ENCODE data around the gene NOL4L. TPM values are rescaled to one million over a fixed set of nuclear protein-coding genes. Genes with fewer than 3 reads are reported as not detected.

NOL4L gene
- total RNA-seq, 4 donors from 2014 or later: 5.8 to 19.4 (median 12.8) TPM

GRCh38 chr20:32614772-32615171, 29.6 kb upstream of the NOL4L start:
- TF ChIP-seq, protein P1, sequence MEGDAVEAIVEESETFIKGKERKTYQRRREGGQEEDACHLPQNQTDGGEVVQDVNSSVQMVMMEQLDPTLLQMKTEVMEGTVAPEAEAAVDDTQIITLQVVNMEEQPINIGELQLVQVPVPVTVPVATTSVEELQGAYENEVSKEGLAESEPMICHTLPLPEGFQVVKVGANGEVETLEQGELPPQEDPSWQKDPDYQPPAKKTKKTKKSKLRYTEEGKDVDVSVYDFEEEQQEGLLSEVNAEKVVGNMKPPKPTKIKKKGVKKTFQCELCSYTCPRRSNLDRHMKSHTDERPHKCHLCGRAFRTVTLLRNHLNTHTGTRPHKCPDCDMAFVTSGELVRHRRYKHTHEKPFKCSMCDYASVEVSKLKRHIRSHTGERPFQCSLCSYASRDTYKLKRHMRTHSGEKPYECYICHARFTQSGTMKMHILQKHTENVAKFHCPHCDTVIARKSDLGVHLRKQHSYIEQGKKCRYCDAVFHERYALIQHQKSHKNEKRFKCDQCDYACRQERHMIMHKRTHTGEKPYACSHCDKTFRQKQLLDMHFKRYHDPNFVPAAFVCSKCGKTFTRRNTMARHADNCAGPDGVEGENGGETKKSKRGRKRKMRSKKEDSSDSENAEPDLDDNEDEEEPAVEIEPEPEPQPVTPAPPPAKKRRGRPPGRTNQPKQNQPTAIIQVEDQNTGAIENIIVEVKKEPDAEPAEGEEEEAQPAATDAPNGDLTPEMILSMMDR (IDR thresholded peaks at IDR 0.05): no peak
- TF ChIP-seq POLR2AphosphoS5 (IDR thresholded peaks at IDR 0.05) (no peak), EP300 (IDR thresholded peaks at IDR 0.05) (no peak), POLR2A (IDR thresholded peaks at IDR 0.05; ENCODE audit: low read depth) (no peak)
- 97% methylated on average over 2 of the region's 2 CpGs for WGBS
- no peaks in the 10 kb centered on the region for H3K36me3 ChIP-seq
- no peak overlapping the region for H3K27ac ChIP-seq (replicated peaks in 1 of 4)
- intact Hi-C loops (cut with DNase I): no loop called here
- no peak for DNase-seq (ENCODE audit: extremely low spot score)
- no peak overlapping the region for H3K4me3 ChIP-seq
- H3K27me3 ChIP-seq: peaks cover 0 to 27% (median 0%) of the 10 kb centered on the region in 4 donors
- no peaks in the 10 kb centered on the region for H3K9me3 ChIP-seq
- H3K4me1 ChIP-seq: no peaks in the 10 kb centered on the region

GRCh38 chr20:32614303-32614702, 29.2 kb upstream of the NOL4L start:
- no peaks in the 10 kb centered on the region for H3K36me3 ChIP-seq
- TF ChIP-seq, protein P1 (IDR thresholded peaks at IDR 0.05): no peak
- TF ChIP-seq POLR2A (IDR thresholded peaks at IDR 0.05; ENCODE audit: low read depth): no peak
- no peak for TF ChIP-seq EP300 (IDR thresholded peaks at IDR 0.05)
- no peak for TF ChIP-seq POLR2AphosphoS5 (IDR thresholded peaks at IDR 0.05)
- H3K4me3 ChIP-seq: no peak overlapping the region
- no peaks in the 10 kb centered on the region for H3K4me1 ChIP-seq
- no peak overlapping the region for H3K27ac ChIP-seq (replicated peaks in 1 of 4)
- no peaks in the 10 kb centered on the region for H3K9me3 ChIP-seq
- peaks cover 0 to 24% (median 0%) of the 10 kb centered on the region in 4 donors for H3K27me3 ChIP-seq
- intact Hi-C loops (cut with DNase I): no loop called here
- no peak for DNase-seq (ENCODE audit: extremely low spot score)
- 88% methylated on average over 1 of the region's 1 CpG for WGBS

DNA sequence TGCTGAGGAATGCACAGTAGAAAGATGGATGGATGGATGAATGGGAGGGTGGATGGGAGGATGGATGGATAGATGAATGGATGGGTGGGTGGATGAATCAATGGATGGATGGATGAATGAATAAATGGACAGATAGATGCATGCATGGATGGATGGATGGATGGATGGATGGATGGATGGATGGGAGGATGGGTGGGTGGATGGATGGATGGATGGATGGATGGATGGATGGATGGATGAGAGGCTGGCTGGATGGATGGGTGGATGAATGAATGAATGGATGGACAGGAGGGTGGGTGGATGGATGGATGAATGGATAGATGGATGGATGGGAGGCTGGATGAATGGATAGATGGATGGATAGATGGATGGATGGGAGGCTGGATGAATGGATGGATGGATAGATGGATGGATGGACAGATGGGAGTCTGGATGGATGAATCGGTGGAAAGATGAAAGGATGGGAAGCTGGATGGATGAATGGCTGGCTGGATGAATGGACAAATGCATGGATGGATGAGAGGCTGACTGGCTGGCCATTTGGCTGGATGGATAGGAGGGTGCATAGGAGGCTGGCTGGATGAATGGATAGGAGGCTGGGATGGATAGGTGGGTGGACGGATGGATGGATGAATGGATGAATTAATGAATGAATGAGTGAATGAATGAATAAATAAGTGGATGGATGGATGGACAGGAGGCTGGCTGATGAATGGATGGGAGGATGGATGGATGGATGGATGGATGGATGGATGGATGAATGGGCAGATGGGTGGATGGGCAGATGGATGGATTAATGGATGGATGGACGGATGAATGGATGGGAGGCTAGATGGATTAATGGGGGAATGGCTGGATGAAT, 28.3 kb upstream of the NOL4L start:
- WGBS: 92% methylated on average over 3 of the region's 3 CpGs
- Histone ChIP-seq H3K4me1 (no peaks in the 10 kb centered on the region), H3K36me3 (no peaks in the 10 kb centered on the region), H3K9me3 (no peaks in the 10 kb centered on the region), H3K27me3 (peaks cover 0 to 19% (median 0%) of the 10 kb centered on the region in 4 donors), H3K4me3 (no peak overlapping the region), H3K27ac (replicated peaks in 1 of 4) (no peak overlapping the region)
- intact Hi-C loops (cut with DNase I): no loop called here
- no peak for DNase-seq (ENCODE audit: extremely low spot score)
- no peak for TF ChIP-seq EP300 (IDR thresholded peaks at IDR 0.05)
- TF ChIP-seq POLR2AphosphoS5 (IDR thresholded peaks at IDR 0.05): no peak
- no peak for TF ChIP-seq POLR2A (IDR thresholded peaks at IDR 0.05; ENCODE audit: low read depth)
- TF ChIP-seq, protein P1 (IDR thresholded peaks at IDR 0.05): no peak

DNA sequence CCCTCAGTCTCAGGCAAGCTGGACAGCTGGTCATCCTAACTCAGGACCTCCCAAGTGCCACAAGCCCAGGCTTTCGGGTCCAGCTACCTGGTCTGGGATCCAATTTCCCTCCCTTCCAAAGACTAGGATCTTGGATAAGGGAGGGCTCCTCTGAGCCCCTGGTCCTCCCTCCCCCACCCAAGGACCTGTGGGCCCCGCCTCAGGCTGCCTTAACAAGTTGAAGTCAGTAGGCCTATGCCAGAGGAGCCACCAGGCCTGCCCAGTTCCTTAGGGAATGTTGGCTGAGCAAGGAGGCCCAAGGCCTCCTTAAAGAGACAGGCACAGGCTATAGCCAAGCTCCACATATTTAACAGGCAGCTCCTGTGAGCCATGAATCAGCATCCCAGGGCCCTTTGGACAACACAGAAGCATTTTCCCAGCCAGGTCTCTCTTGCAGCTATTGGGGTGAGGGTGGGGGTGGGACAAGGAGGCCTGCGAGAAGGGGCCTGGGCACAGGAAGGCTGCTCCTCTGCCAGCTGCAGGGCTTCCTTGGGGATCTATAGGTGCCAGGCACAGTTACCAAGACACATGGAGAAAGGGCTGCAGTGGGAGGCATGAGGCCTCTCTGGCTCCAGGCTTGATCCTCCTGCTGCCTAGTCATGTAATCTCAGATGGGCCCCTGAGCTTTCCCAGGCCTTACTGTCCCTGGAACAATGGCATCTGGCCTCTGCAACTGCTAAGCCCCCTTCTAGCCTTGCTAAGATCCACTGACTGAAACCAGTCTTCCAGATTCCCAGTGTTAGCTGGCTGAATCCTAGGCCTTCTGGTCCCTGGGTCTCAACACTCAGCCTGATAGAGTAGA, 27.4 kb upstream of the NOL4L start:
- Histone ChIP-seq H3K4me3 (no peak overlapping the region), H3K9me3 (no peaks in the 10 kb centered on the region), H3K27me3 (peaks cover 0 to 19% (median 0%) of the 10 kb centered on the region in 4 donors), H3K4me1 (no peaks in the 10 kb centered on the region), H3K36me3 (no peaks in the 10 kb centered on the region), H3K27ac (replicated peaks in 1 of 4) (no peak overlapping the region)
- WGBS: 96% methylated on average over 3 of the region's 3 CpGs
- DNase-seq (ENCODE audit: extremely low spot score): no peak
- intact Hi-C loops (cut with DNase I): no loop called here
- TF ChIP-seq POLR2AphosphoS5 (IDR thresholded peaks at IDR 0.05): no peak
- no peak for TF ChIP-seq POLR2A (IDR thresholded peaks at IDR 0.05; ENCODE audit: low read depth)
- TF ChIP-seq EP300 (IDR thresholded peaks at IDR 0.05): no peak

- intact Hi-C loops (cut with DNase I): no loop called here
- H3K36me3 ChIP-seq: no peaks in the 10 kb centered on the region
- H3K4me1 ChIP-seq: no peaks in the 10 kb centered on the region
- no peak for TF ChIP-seq POLR2A (IDR thresholded peaks at IDR 0.05; ENCODE audit: low read depth)
- no peak for TF ChIP-seq EP300 (IDR thresholded peaks at IDR 0.05)
- TF ChIP-seq POLR2AphosphoS5 (IDR thresholded peaks at IDR 0.05): no peak
- TF ChIP-seq, protein P1 (IDR thresholded peaks at IDR 0.05): no peak
- H3K4me3 ChIP-seq: no peak overlapping the region
- no peaks in the 10 kb centered on the region for H3K9me3 ChIP-seq
- no peak for DNase-seq (ENCODE audit: extremely low spot score)
- peaks cover 0 to 19% (median 0%) of the 10 kb centered on the region in 4 donors for H3K27me3 ChIP-seq
- 100% methylated on average over 3 of the region's 6 CpGs for whole genome bisulfite sequencing
- no peak overlapping the region for H3K27ac ChIP-seq (replicated peaks in 1 of 4)
Measured at GRCh38 chr20:32611868-32612267, 26.7 kb upstream of the NOL4L start.
